GM12878 (cell line): ENCODE data around the gene SLC45A1. TPM values are rescaled to one million over a fixed set of nuclear protein-coding genes. Genes with fewer than 3 reads are reported as not detected.
A peak's percentile ranks its signal among the peaks of the same experiment; 100 is the strongest.

Experiments used
- ATAC-seq: fragments of 200-7000 bp; cut with Tn5 transposase; 3 replicates; pipeline ENCODE4 v1.9.1; 2020; ENCODE audit warnings: mild to moderate bottlenecking, moderate library complexity
- BruUV-seq: library from RNA; stranded (reverse); fragments of 400-500 nt; replicated peaks from 2 replicates; lab custom pipeline; 2021; lab: Mats Ljungman, UMichigan
- CTCF ChIA-PET: fragments of 300-600 bp; sonication (Branson Sonifier 250); formaldehyde crosslinking; extraction: SDS; loops from one replicate; lab custom pipeline; 2021; ENCODE audit warnings: inconsistent platforms; lab: Yijun Ruan, JAX
- POLR2A ChIA-PET: fragments of 350-600 bp; formaldehyde crosslinking; extraction: SDS; loops from one replicate; lab custom pipeline; 2021; ENCODE audit warnings: inconsistent platforms; lab: Charles Lee
- RAD21 ChIA-PET: fragments of 300-600 bp; sonication (Branson Sonifier 250); formaldehyde crosslinking; loops from one replicate; lab custom pipeline; 2023; ENCODE audit warnings: antibody characterized with exemption; ENCODE audit not compliant: unreplicated experiment; lab: Charles Lee
- SMC1A ChIA-PET: fragments of 300-600 bp; sonication (Branson Sonifier 250); formaldehyde crosslinking; loops from one replicate; lab custom pipeline; 2023; ENCODE audit not compliant: unreplicated experiment, uncharacterized antibody; lab: Charles Lee
- DNase-seq: peaks from one replicate; pipeline ENCODE4 v3.0.0-alpha.2; 2011; ENCODE audit warnings: low read depth, low spot score
- FAIRE-seq: peaks from 3 replicates; lab custom pipeline; 2011; peaks lifted over from hg19 to GRCh38; lab: Jason Lieb, UNC
- H2AFZ ChIP-seq: 2 replicates; pipeline ENCODE4 v1.6.0; 2011; ENCODE audit warnings: low read depth, low read length, control low read depth; ENCODE audit not compliant: control insufficient read depth
- H3K27ac ChIP-seq: 2 replicates; pipeline ENCODE4 v1.5.1; 2011; ENCODE audit warnings: control low read depth; ENCODE audit not compliant: control insufficient read depth, insufficient read depth
- H3K27me3 ChIP-seq, 2 experiments: replicated peaks in 1 of 2; 2 replicates each; pipeline versions ENCODE4 v1.6.0 to v1.6.1; 2011; ENCODE audit warnings: low read length in 1 of 2; ENCODE audit not compliant: control insufficient read depth in 2 of 2, insufficient read depth in 2 of 2
- H3K36me3 ChIP-seq, 2 experiments: 2 replicates each; pipeline ENCODE4 v1.5.1; 2011; ENCODE audit warnings: low read length in 1 of 2; ENCODE audit not compliant: control insufficient read depth in 2 of 2, insufficient read depth in 2 of 2
- H3K4me1 ChIP-seq: 2 replicates; pipeline ENCODE4 v1.6.1; 2011; ENCODE audit warnings: mild to moderate bottlenecking, low read length, moderate library complexity, mixed read lengths; ENCODE audit not compliant: control insufficient read depth, insufficient read depth
- H3K4me2 ChIP-seq: 2 replicates; pipeline ENCODE4 v1.6.0; 2011; ENCODE audit warnings: control low read depth; ENCODE audit not compliant: control insufficient read depth, insufficient read depth
- H3K4me3 ChIP-seq: fragments of 200-600 bp; sonication (generic); 2 replicates; pipeline ENCODE4 v1.5.1; 2016
- H3K79me2 ChIP-seq: 2 replicates; pipeline ENCODE4 v1.6.0; 2011; ENCODE audit warnings: low read length; ENCODE audit not compliant: control insufficient read depth, insufficient read depth
- H3K9ac ChIP-seq: 2 replicates; pipeline ENCODE4 v1.8.0; 2011; ENCODE audit warnings: low read length, control low read depth, mixed read lengths; ENCODE audit not compliant: control insufficient read depth, insufficient read depth
- H3K9me3 ChIP-seq: replicated peaks from 3 replicates; pipeline ENCODE4 v1.5.1; 2011; ENCODE audit warnings: mild to moderate bottlenecking, low read length; ENCODE audit not compliant: control insufficient read depth, insufficient read depth
- H4K20me1 ChIP-seq: 2 replicates; pipeline ENCODE4 v1.6.0; 2011; ENCODE audit not compliant: control insufficient read depth, insufficient read depth
- BCL11A ChIP-seq: IDR thresholded peaks from 2 replicates; pipeline ENCODE4 v1.6.1; 2011; ENCODE audit warnings: low read depth, low read length
- POLR2AphosphoS5 ChIP-seq: IDR thresholded peaks from 2 replicates; pipeline ENCODE4 v1.6.1; 2011; ENCODE audit warnings: mild to moderate bottlenecking, low read length, inconsistent platforms
- POU2F2 ChIP-seq: IDR thresholded peaks from 3 replicates; pipeline ENCODE4 v1.6.1; 2011; ENCODE audit warnings: low read depth, mild to moderate bottlenecking, low read length, borderline replicate concordance
- RAD21 ChIP-seq: IDR thresholded peaks from 2 replicates; pipeline ENCODE4 v1.6.1; 2011; ENCODE audit warnings: mild to moderate bottlenecking, low read depth, low read length, moderate library complexity; ENCODE audit not compliant: insufficient read depth
- RB1 ChIP-seq: fragments of 450-650 bp; formaldehyde crosslinking; IDR thresholded peaks from 2 replicates; pipeline ENCODE4 v1.6.1; 2017; ENCODE audit warnings: mild to moderate bottlenecking, borderline replicate concordance
- SMAD5 ChIP-seq: IDR thresholded peaks from 2 replicates; pipeline ENCODE4 v1.6.1; 2016; ENCODE audit warnings: antibody characterized with exemption, low read depth
- SREBF1 ChIP-seq: IDR thresholded peaks from 2 replicates; pipeline ENCODE4 v1.6.1; 2012; ENCODE audit warnings: mild to moderate bottlenecking, low read length
- STAT1 ChIP-seq: fragments of 450-650 bp; conservative IDR thresholded peaks from 2 replicates; pipeline ENCODE4 v1.6.1; 2014; ENCODE audit warnings: antibody characterized with exemption, mild to moderate bottlenecking
- WRNIP1 ChIP-seq: IDR thresholded peaks from 2 replicates; pipeline ENCODE4 v1.6.1; 2011; ENCODE audit warnings: low read depth, low read length, improper control_type of control experiment, borderline replicate concordance
- WGBS: methylation state at CpG from one replicate; pipeline ENCODE4 v1.1.6; 2016; ENCODE audit warnings: low lambda C conversion rate; ENCODE audit not compliant: insufficient replicate concordance, insufficient coverage; ENCODE audit errors: missing lambda C conversion rate; 5-methylcytosine and 5-hydroxymethylcytosine counted together
- in situ Hi-C: fragments of 300-500 bp; cut with MboI; formaldehyde crosslinking; loops from 9 replicates; pipeline ENCODE4 v1.14.3; 2018; ENCODE audit warnings: mixed read lengths
- intact Hi-C: fragments of 100-400 bp; cut with micrococcal nuclease; formaldehyde crosslinking; loops from one replicate; pipeline ENCODE4 v1.14.2; 2022; ENCODE audit not compliant: unreplicated experiment
- polyA plus RNA-seq, 11 experiments: library from polyadenylated mRNA; depleted of rRNA in 4 of 11; unstranded in 6 of 11; stranded (reverse) in 5 of 11; fragments of >200 nt; fragmentation: Nextera tagmentation in 4 of 11; fragmentation: Illumina TruSeq in 1 of 11; extraction: Ambion mirVana in 4 of 11; extraction: Trizol in 1 of 11; gene quantifications; 1 replicate in 1 of 11; 2 replicates in 10 of 11; pipeline versions ENCODE4 v1.2.1 to v1.2.3, GENCODE V29; 2011 to 2016; ENCODE audit warnings: inconsistent platforms in 2 of 11, missing spikeins in 2 of 11, low read depth in 1 of 11
- total RNA-seq, 4 experiments: library from RNA; depleted of rRNA in 3 of 4; stranded (reverse); fragments of >200 nt in 3 of 4; fragmentation: Illumina TruSeq in 1 of 4; extraction: Trizol in 1 of 4; gene quantifications; 2 replicates each; pipeline versions ENCODE4 v1.2.1 to v1.2.3, GENCODE V29; 2013 to 2021
- TF ChIP-seq, protein P1 (sequence below), 3 experiments: IDR thresholded peaks in 2 of 3; conservative IDR thresholded peaks in 1 of 3; 2 replicates each; pipeline ENCODE4 v1.5.1; 2011; ENCODE audit warnings: low read depth in 3 of 3, low read length in 3 of 3, mild to moderate bottlenecking in 3 of 3, control low read depth in 2 of 3, moderate library complexity in 2 of 3, inconsistent platforms in 1 of 3, mixed read lengths in 1 of 3; ENCODE audit not compliant: control insufficient read depth in 2 of 3, insufficient read depth in 1 of 3; ENCODE audit errors: extremely low read depth in 1 of 3
- TF ChIP-seq, protein P2 (sequence below): fragments of 450-650 bp; IDR thresholded peaks from 2 replicates; pipeline ENCODE4 v1.6.1; 2016; ENCODE audit warnings: mild to moderate bottlenecking
- TF ChIP-seq, protein P3 (sequence below): IDR thresholded peaks from 2 replicates; pipeline ENCODE4 v1.6.1; 2011; ENCODE audit warnings: borderline replicate concordance, low read depth, mild to moderate bottlenecking, moderate library complexity, mixed read lengths, low read length; ENCODE audit not compliant: insufficient read depth; ENCODE audit errors: extremely low read length
- TF ChIP-seq, protein P4 (sequence below): fragments of 450-650 bp; formaldehyde crosslinking; IDR thresholded peaks from 2 replicates; pipeline ENCODE4 v1.4.0; 2020; ENCODE audit warnings: mild to moderate bottlenecking, moderate library complexity

Gene SLC45A1
- total and polyA plus RNA-seq, 10 of the 15 experiments (the other 5 are each of a cell fraction or from before 2014, with no cell fraction given) = 0.07 to 0.23 (median 0.13) TPM; not detected in 6

DNA sequence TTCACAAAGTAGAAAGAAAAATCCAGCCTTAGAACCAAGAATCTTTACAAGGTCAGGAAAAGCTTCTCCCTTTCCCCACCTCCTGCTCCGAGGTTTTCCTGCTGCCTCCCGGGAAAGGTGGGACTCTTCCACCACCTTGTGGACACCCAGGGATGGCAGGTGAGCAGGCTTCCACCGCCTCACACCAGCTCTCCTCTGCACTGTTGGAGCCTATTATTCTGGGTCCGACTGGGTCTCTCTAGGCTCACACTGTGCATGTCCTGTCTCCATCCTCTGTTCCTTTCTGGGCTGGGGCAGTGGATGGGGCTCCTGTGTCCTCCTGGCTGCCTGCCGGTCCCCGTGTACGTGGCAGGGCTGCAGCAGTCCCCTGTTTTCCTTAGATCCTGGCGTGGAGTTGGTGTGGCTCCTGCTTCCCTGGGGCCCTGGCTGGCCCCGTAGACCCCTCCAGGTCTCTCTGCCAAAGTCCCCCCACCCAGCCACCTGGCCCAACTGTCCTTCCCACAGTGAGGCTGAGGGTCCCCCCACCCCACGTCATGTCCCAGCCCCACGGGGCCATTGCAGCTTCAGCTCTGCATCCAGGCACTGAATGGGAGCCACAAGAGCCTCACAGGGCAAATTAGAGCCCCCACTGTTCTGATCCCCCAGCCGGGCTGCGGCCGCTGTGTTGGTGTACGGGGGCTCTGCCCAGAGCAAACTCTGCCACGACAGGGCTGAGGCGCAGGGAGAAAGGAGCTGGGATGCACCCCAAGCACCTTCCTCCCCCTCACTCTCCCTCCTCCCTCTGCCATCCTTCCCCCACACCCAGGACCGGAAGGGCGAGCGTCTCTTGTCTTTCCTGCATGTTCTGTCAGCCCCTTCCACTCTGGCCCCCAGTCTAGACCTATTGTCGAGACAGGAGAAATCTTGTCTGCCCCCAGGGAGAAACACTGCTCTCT lies 3.3 kb upstream of the SLC45A1 start:
- in situ Hi-C loops = loop anchor here (5.0 kb wide), 1 partner anchor 292 kb away; no protein-coding TSS in a partner anchor
- peak; percentile 88 for ATAC-seq
- Histone ChIP-seq H3K9me3 (no peaks in the 10 kb centered on the region), H3K4me2 (no peak overlapping the region), H4K20me1 (no peaks in the 10 kb centered on the region), H3K4me1 (no peaks in the 10 kb centered on the region), H3K79me2 (no peaks in the 10 kb centered on the region), H3K4me3 (no peak overlapping the region), H3K27ac (no peak overlapping the region), H3K9ac (no peak overlapping the region), H2AFZ (no peak overlapping the region; the same call in 1 of the 2 replicates), H3K27me3 (peaks cover 0 to 4% of the 10 kb centered on the region in 2 experiments; a peak in 1 of 4 replicates), H3K36me3 (no peaks in the 10 kb centered on the region)
- DNase-seq = peak; percentile 11
- no TSS peak for BruUV-seq
- POLR2A ChIA-PET = no interaction called here
- intact Hi-C loops = loop anchor here (1.0 to 5.0 kb wide), 3 partner anchors 286 to 332 kb away; no protein-coding TSS in a partner anchor
- WGBS = 20% methylated on average over 20 of the region's 21 CpGs
- RAD21 ChIA-PET = interaction anchor here (0.6 to 6.2 kb wide), 15 partner anchors 35 to 340 kb away, joined by 3 to 96 read pairs (median 3); no protein-coding TSS in a partner anchor
- CTCF ChIA-PET = interaction anchor here (0.5 to 7.3 kb wide), 18 partner anchors 9 to 340 kb away, joined by 3 to 161 read pairs (median 6); no protein-coding TSS in a partner anchor
- FAIRE-seq = peak; percentile 75
- SMC1A ChIA-PET = interaction anchor here (0.6 to 3.8 kb wide), 17 partner anchors 13 to 339 kb away, joined by 3 to 47 read pairs (median 3); no protein-coding TSS in a partner anchor
- TF ChIP-seq RAD21 (peak; percentile 98), POU2F2 (0 out of 3 replicates have a peak, but pooled peaks have one; percentile 35), BCL11A (no peak), POLR2AphosphoS5 (no peak), SMAD5 (no peak), RB1 (no peak), WRNIP1 (no peak), STAT1 (no peak), SREBF1 (no peak)
- TF ChIP-seq, protein P1, sequence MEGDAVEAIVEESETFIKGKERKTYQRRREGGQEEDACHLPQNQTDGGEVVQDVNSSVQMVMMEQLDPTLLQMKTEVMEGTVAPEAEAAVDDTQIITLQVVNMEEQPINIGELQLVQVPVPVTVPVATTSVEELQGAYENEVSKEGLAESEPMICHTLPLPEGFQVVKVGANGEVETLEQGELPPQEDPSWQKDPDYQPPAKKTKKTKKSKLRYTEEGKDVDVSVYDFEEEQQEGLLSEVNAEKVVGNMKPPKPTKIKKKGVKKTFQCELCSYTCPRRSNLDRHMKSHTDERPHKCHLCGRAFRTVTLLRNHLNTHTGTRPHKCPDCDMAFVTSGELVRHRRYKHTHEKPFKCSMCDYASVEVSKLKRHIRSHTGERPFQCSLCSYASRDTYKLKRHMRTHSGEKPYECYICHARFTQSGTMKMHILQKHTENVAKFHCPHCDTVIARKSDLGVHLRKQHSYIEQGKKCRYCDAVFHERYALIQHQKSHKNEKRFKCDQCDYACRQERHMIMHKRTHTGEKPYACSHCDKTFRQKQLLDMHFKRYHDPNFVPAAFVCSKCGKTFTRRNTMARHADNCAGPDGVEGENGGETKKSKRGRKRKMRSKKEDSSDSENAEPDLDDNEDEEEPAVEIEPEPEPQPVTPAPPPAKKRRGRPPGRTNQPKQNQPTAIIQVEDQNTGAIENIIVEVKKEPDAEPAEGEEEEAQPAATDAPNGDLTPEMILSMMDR (IDR thresholded peaks at IDR 0.05 in 2 of 3, conservative IDR thresholded peaks at IDR 0.05 in 1 of 3; ENCODE audit: control insufficient read depth in 2 of 3, extremely low read depth in 1 of 3, insufficient read depth in 1 of 3, low read depth in 3 of 3, low read length in 3 of 3) = peak; percentile 80 to 94 (median 89)
- TF ChIP-seq, protein P2, sequence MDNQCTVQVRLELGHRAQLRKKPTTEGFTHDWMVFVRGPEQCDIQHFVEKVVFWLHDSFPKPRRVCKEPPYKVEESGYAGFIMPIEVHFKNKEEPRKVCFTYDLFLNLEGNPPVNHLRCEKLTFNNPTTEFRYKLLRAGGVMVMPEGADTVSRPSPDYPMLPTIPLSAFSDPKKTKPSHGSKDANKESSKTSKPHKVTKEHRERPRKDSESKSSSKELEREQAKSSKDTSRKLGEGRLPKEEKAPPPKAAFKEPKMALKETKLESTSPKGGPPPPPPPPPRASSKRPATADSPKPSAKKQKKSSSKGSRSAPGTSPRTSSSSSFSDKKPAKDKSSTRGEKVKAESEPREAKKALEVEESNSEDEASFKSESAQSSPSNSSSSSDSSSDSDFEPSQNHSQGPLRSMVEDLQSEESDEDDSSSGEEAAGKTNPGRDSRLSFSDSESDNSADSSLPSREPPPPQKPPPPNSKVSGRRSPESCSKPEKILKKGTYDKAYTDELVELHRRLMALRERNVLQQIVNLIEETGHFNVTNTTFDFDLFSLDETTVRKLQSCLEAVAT = 0 out of 2 replicates have a peak, but pooled peaks have one; percentile 24
- TF ChIP-seq, protein P3, sequence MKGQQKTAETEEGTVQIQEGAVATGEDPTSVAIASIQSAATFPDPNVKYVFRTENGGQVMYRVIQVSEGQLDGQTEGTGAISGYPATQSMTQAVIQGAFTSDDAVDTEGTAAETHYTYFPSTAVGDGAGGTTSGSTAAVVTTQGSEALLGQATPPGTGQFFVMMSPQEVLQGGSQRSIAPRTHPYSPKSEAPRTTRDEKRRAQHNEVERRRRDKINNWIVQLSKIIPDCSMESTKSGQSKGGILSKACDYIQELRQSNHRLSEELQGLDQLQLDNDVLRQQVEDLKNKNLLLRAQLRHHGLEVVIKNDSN = no peak
- TF ChIP-seq, protein P4, sequence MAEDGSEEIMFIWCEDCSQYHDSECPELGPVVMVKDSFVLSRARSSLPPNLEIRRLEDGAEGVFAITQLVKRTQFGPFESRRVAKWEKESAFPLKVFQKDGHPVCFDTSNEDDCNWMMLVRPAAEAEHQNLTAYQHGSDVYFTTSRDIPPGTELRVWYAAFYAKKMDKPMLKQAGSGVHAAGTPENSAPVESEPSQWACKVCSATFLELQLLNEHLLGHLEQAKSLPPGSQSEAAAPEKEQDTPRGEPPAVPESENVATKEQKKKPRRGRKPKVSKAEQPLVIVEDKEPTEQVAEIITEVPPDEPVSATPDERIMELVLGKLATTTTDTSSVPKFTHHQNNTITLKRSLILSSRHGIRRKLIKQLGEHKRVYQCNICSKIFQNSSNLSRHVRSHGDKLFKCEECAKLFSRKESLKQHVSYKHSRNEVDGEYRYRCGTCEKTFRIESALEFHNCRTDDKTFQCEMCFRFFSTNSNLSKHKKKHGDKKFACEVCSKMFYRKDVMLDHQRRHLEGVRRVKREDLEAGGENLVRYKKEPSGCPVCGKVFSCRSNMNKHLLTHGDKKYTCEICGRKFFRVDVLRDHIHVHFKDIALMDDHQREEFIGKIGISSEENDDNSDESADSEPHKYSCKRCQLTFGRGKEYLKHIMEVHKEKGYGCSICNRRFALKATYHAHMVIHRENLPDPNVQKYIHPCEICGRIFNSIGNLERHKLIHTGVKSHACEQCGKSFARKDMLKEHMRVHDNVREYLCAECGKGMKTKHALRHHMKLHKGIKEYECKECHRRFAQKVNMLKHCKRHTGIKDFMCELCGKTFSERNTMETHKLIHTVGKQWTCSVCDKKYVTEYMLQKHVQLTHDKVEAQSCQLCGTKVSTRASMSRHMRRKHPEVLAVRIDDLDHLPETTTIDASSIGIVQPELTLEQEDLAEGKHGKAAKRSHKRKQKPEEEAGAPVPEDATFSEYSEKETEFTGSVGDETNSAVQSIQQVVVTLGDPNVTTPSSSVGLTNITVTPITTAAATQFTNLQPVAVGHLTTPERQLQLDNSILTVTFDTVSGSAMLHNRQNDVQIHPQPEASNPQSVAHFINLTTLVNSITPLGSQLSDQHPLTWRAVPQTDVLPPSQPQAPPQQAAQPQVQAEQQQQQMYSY (CRISPR knock-in tag) = no peak
